Measurements from ENCODE around the gene TBC1D9.

Gene TBC1D9

GRCh38 chr4:140648716-140649308, 107.4 kb downstream of the TBC1D9 start:
- no peak for DNase-seq (ENCODE audit: low read depth)

- no peak for DNase-seq (ENCODE audit: low read depth)
Observed at GRCh38 chr4:140645614-140646412, 110.4 kb downstream of the TBC1D9 start.

GRCh38 chr4:140645196-140645595, 111.0 kb downstream of the TBC1D9 start:
- no peak for DNase-seq (ENCODE audit: low read depth)

- no peak for DNase-seq (ENCODE audit: low read depth)
Observed at GRCh38 chr4:140644470-140645185, 111.6 kb downstream of the TBC1D9 start.

GRCh38 chr4:140643571-140644055, 112.6 kb downstream of the TBC1D9 start:
- DNase-seq (ENCODE audit: low read depth) = no peak

- no peak for DNase-seq (ENCODE audit: low read depth)
Observed at GRCh38 chr4:140642674-140643437, 113.3 kb downstream of the TBC1D9 start.

- no peak for DNase-seq (ENCODE audit: low read depth)
Observed at GRCh38 chr4:140641789-140642439, 114.3 kb downstream of the TBC1D9 start.

- no peak for DNase-seq (ENCODE audit: low read depth)
Observed at GRCh38 chr4:140641105-140641555, 115.1 kb downstream of the TBC1D9 start.

- DNase-seq (ENCODE audit: low read depth) = no peak
Observed at GRCh38 chr4:140640150-140640748, 115.9 kb downstream of the TBC1D9 start.

- no peak for DNase-seq (ENCODE audit: low read depth)
Observed at GRCh38 chr4:140639066-140639465, 117.1 kb downstream of the TBC1D9 start.

- DNase-seq (ENCODE audit: low read depth) = no peak
Observed at GRCh38 chr4:140637836-140638235, 118.3 kb downstream of the TBC1D9 start.

- no peak for DNase-seq (ENCODE audit: low read depth)
Observed at GRCh38 chr4:140635606-140636005, 120.6 kb downstream of the TBC1D9 start.

GRCh38 chr4:140633951-140634350, 122.2 kb downstream of the TBC1D9 start:
- DNase-seq (ENCODE audit: low read depth) = no peak

- DNase-seq (ENCODE audit: low read depth) = no peak
Observed at GRCh38 chr4:140633124-140633523, 123.1 kb downstream of the TBC1D9 start.

GRCh38 chr4:140630246-140630645, 125.9 kb downstream of the TBC1D9 start:
- no peak for DNase-seq (ENCODE audit: low read depth)

GRCh38 chr4:140628016-140628415, 128.2 kb downstream of the TBC1D9 start:
- DNase-seq (ENCODE audit: low read depth) = no peak

- DNase-seq (ENCODE audit: low read depth) = no peak
Observed at GRCh38 chr4:140626661-140627376, 129.4 kb downstream of the TBC1D9 start.

GRCh38 chr4:140622333-140622958, 133.7 kb downstream of the TBC1D9 start:
- DNase-seq (ENCODE audit: low read depth) = no peak

GRCh38 chr4:140621161-140621560, 135.0 kb downstream of the TBC1D9 start:
- no peak for DNase-seq (ENCODE audit: low read depth)

All from stimulated activated CD8-positive, alpha-beta memory T cell treated with anti-CD3 and anti-CD28 coated beads, Interleukin-12 subunit alpha, Interleukin-12 subunit beta, amount 100 ng/mL, for 4 hours (primary cell).